Thyroid gland (tissue), 4 donors: Measurements from ENCODE around the gene STRADA.

Source experiments
- POLR2A ChIP-seq, 2 donors: fragments of 450-650 bp; IDR thresholded peaks; one replicate each; pipeline ENCODE4 v1.6.1; 2017; ENCODE audit warnings: antibody characterized with exemption in 2 of 2, mild to moderate bottlenecking in 2 of 2, moderate library complexity in 1 of 2
- TF ChIP-seq, protein P1 (sequence below), 6 experiments: fragments of 200-600 bp in 3 of 6; fragments of 450-650 bp in 3 of 6; sonication (generic) in 3 of 6; IDR thresholded peaks; one replicate each; pipeline ENCODE4 v1.5.1; 2016 to 2019; ENCODE audit warnings: antibody characterized with exemption in 6 of 6, mild to moderate bottlenecking in 2 of 6, inconsistent platforms in 1 of 6, moderate library complexity in 1 of 6

DNA sequence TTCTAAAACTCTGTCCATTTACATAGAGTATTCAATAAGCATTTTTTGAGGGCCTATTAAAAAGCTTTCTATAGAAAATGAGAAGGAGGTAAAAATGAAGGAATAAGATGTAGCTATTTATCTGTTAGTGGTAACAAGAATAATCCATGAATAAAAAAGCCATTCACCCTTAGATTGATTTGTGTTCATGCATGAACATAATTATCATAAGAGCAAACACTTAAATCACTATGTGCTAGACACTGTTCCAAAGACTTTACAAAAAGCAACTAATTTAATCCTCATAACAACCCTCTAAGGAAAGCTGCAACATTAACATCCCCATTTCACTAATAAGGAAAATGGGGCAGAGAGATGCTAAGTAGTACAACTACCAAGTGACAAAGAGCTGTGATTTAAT lies 25.2 kb upstream of the STRADA start:
- TF ChIP-seq, protein P1, sequence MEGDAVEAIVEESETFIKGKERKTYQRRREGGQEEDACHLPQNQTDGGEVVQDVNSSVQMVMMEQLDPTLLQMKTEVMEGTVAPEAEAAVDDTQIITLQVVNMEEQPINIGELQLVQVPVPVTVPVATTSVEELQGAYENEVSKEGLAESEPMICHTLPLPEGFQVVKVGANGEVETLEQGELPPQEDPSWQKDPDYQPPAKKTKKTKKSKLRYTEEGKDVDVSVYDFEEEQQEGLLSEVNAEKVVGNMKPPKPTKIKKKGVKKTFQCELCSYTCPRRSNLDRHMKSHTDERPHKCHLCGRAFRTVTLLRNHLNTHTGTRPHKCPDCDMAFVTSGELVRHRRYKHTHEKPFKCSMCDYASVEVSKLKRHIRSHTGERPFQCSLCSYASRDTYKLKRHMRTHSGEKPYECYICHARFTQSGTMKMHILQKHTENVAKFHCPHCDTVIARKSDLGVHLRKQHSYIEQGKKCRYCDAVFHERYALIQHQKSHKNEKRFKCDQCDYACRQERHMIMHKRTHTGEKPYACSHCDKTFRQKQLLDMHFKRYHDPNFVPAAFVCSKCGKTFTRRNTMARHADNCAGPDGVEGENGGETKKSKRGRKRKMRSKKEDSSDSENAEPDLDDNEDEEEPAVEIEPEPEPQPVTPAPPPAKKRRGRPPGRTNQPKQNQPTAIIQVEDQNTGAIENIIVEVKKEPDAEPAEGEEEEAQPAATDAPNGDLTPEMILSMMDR (IDR thresholded peaks at IDR 0.05), result no peak
- TF ChIP-seq POLR2A (IDR thresholded peaks at IDR 0.05), result no peak
